GM12878 (cell line): ENCODE results near the gene CNKSR1. TPM values are rescaled to one million over a fixed set of nuclear protein-coding genes. Genes with fewer than 3 reads are reported as not detected.

Experiments used
- ATAC-seq: fragments of 200-7000 bp; cut with Tn5 transposase; 3 replicates; pipeline ENCODE4 v1.9.1; 2020; ENCODE audit warnings: mild to moderate bottlenecking, moderate library complexity
- BruUV-seq: library from RNA; stranded (reverse); fragments of 400-500 nt; replicated peaks from 2 replicates; lab custom pipeline; 2021; lab: Mats Ljungman, UMichigan
- CTCF ChIA-PET: fragments of 300-600 bp; sonication (Branson Sonifier 250); formaldehyde crosslinking; extraction: SDS; loops from one replicate; lab custom pipeline; 2021; ENCODE audit warnings: inconsistent platforms; lab: Yijun Ruan, JAX
- POLR2A ChIA-PET: fragments of 350-600 bp; formaldehyde crosslinking; extraction: SDS; loops from one replicate; lab custom pipeline; 2021; ENCODE audit warnings: inconsistent platforms; lab: Charles Lee
- RAD21 ChIA-PET: fragments of 300-600 bp; sonication (Branson Sonifier 250); formaldehyde crosslinking; loops from one replicate; lab custom pipeline; 2023; ENCODE audit warnings: antibody characterized with exemption; ENCODE audit not compliant: unreplicated experiment; lab: Charles Lee
- SMC1A ChIA-PET: fragments of 300-600 bp; sonication (Branson Sonifier 250); formaldehyde crosslinking; loops from one replicate; lab custom pipeline; 2023; ENCODE audit not compliant: unreplicated experiment, uncharacterized antibody; lab: Charles Lee
- DNase-seq: peaks from one replicate; pipeline ENCODE4 v3.0.0-alpha.2; 2011; ENCODE audit warnings: low read depth, low spot score
- FAIRE-seq: peaks from 3 replicates; lab custom pipeline; 2011; peaks lifted over from hg19 to GRCh38; lab: Jason Lieb, UNC
- H2AFZ ChIP-seq: 2 replicates; pipeline ENCODE4 v1.6.0; 2011; ENCODE audit warnings: low read depth, low read length, control low read depth; ENCODE audit not compliant: control insufficient read depth
- H3K27ac ChIP-seq: 2 replicates; pipeline ENCODE4 v1.5.1; 2011; ENCODE audit warnings: control low read depth; ENCODE audit not compliant: control insufficient read depth, insufficient read depth
- H3K27me3 ChIP-seq, 2 experiments: replicated peaks in 1 of 2; 2 replicates each; pipeline versions ENCODE4 v1.6.0 to v1.6.1; 2011; ENCODE audit warnings: low read length in 1 of 2; ENCODE audit not compliant: control insufficient read depth in 2 of 2, insufficient read depth in 2 of 2
- H3K36me3 ChIP-seq, 2 experiments: 2 replicates each; pipeline ENCODE4 v1.5.1; 2011; ENCODE audit warnings: low read length in 1 of 2; ENCODE audit not compliant: control insufficient read depth in 2 of 2, insufficient read depth in 2 of 2
- H3K4me1 ChIP-seq: 2 replicates; pipeline ENCODE4 v1.6.1; 2011; ENCODE audit warnings: mild to moderate bottlenecking, low read length, moderate library complexity, mixed read lengths; ENCODE audit not compliant: control insufficient read depth, insufficient read depth
- H3K4me2 ChIP-seq: 2 replicates; pipeline ENCODE4 v1.6.0; 2011; ENCODE audit warnings: control low read depth; ENCODE audit not compliant: control insufficient read depth, insufficient read depth
- H3K4me3 ChIP-seq: fragments of 200-600 bp; sonication (generic); 2 replicates; pipeline ENCODE4 v1.5.1; 2016
- H3K79me2 ChIP-seq: 2 replicates; pipeline ENCODE4 v1.6.0; 2011; ENCODE audit warnings: low read length; ENCODE audit not compliant: control insufficient read depth, insufficient read depth
- H3K9ac ChIP-seq: 2 replicates; pipeline ENCODE4 v1.8.0; 2011; ENCODE audit warnings: low read length, control low read depth, mixed read lengths; ENCODE audit not compliant: control insufficient read depth, insufficient read depth
- H3K9me3 ChIP-seq: replicated peaks from 3 replicates; pipeline ENCODE4 v1.5.1; 2011; ENCODE audit warnings: mild to moderate bottlenecking, low read length; ENCODE audit not compliant: control insufficient read depth, insufficient read depth
- H4K20me1 ChIP-seq: 2 replicates; pipeline ENCODE4 v1.6.0; 2011; ENCODE audit not compliant: control insufficient read depth, insufficient read depth
- CREB1 ChIP-seq: IDR thresholded peaks from 2 replicates; pipeline ENCODE4 v1.6.1; 2012; ENCODE audit warnings: low read depth, mild to moderate bottlenecking, inconsistent platforms
- HDAC2 ChIP-seq: fragments of 200-600 bp; sonication (generic); IDR thresholded peaks from 2 replicates; pipeline ENCODE4 v1.6.1; 2017
- IKZF1 ChIP-seq: fragments of 450-650 bp; conservative IDR thresholded peaks from 2 replicates; pipeline ENCODE4 v1.6.1; 2017; ENCODE audit warnings: antibody characterized with exemption, mild to moderate bottlenecking
- NR2C1 ChIP-seq: fragments of 450-650 bp; IDR thresholded peaks from 2 replicates; pipeline ENCODE4 v1.6.1; 2017; ENCODE audit warnings: antibody characterized with exemption, mild to moderate bottlenecking, moderate library complexity
- NRF1 ChIP-seq: conservative IDR thresholded peaks from 2 replicates; pipeline ENCODE4 v1.6.1; 2011; ENCODE audit warnings: mild to moderate bottlenecking, low read depth, low read length, improper control_type of control experiment
- SIN3A ChIP-seq: IDR thresholded peaks from 2 replicates; pipeline ENCODE4 v1.6.1; 2012; ENCODE audit warnings: low read depth, low read length, improper control_type of control experiment
- SMAD5 ChIP-seq: IDR thresholded peaks from 2 replicates; pipeline ENCODE4 v1.6.1; 2016; ENCODE audit warnings: antibody characterized with exemption, low read depth
- SPI1 ChIP-seq: IDR thresholded peaks from 2 replicates; pipeline ENCODE4 v1.6.1; 2011; ENCODE audit warnings: low read depth, mild to moderate bottlenecking, low read length, moderate library complexity, borderline replicate concordance; ENCODE audit not compliant: insufficient read depth
- TCF3 ChIP-seq: IDR thresholded peaks from 2 replicates; pipeline ENCODE4 v1.6.1; 2012; ENCODE audit warnings: low read depth, mild to moderate bottlenecking, low read length, borderline replicate concordance; ENCODE audit not compliant: insufficient read depth
- ZNF24 ChIP-seq: fragments of 450-650 bp; IDR thresholded peaks from 2 replicates; pipeline ENCODE4 v1.6.1; 2017; ENCODE audit warnings: antibody characterized with exemption, mild to moderate bottlenecking
- WGBS: methylation state at CpG from one replicate; pipeline ENCODE4 v1.1.6; 2016; ENCODE audit warnings: low lambda C conversion rate; ENCODE audit not compliant: insufficient replicate concordance, insufficient coverage; ENCODE audit errors: missing lambda C conversion rate; 5-methylcytosine and 5-hydroxymethylcytosine counted together
- in situ Hi-C: fragments of 300-500 bp; cut with MboI; formaldehyde crosslinking; loops from 9 replicates; pipeline ENCODE4 v1.14.3; 2018; ENCODE audit warnings: mixed read lengths
- intact Hi-C: fragments of 100-400 bp; cut with micrococcal nuclease; formaldehyde crosslinking; loops from one replicate; pipeline ENCODE4 v1.14.2; 2022; ENCODE audit not compliant: unreplicated experiment
- polyA plus RNA-seq, 11 experiments: library from polyadenylated mRNA; depleted of rRNA in 4 of 11; unstranded in 6 of 11; stranded (reverse) in 5 of 11; fragments of >200 nt; fragmentation: Nextera tagmentation in 4 of 11; fragmentation: Illumina TruSeq in 1 of 11; extraction: Ambion mirVana in 4 of 11; extraction: Trizol in 1 of 11; gene quantifications; 1 replicate in 1 of 11; 2 replicates in 10 of 11; pipeline versions ENCODE4 v1.2.1 to v1.2.3, GENCODE V29; 2011 to 2016; ENCODE audit warnings: inconsistent platforms in 2 of 11, missing spikeins in 2 of 11, low read depth in 1 of 11
- total RNA-seq, 4 experiments: library from RNA; depleted of rRNA in 3 of 4; stranded (reverse); fragments of >200 nt in 3 of 4; fragmentation: Illumina TruSeq in 1 of 4; extraction: Trizol in 1 of 4; gene quantifications; 2 replicates each; pipeline versions ENCODE4 v1.2.1 to v1.2.3, GENCODE V29; 2013 to 2021
- TF ChIP-seq, protein P1 (sequence below), 3 experiments: IDR thresholded peaks in 2 of 3; conservative IDR thresholded peaks in 1 of 3; 2 replicates each; pipeline ENCODE4 v1.5.1; 2011; ENCODE audit warnings: low read depth in 3 of 3, low read length in 3 of 3, mild to moderate bottlenecking in 3 of 3, control low read depth in 2 of 3, moderate library complexity in 2 of 3, inconsistent platforms in 1 of 3, mixed read lengths in 1 of 3; ENCODE audit not compliant: control insufficient read depth in 2 of 3, insufficient read depth in 1 of 3; ENCODE audit errors: extremely low read depth in 1 of 3
- TF ChIP-seq, protein P2 (sequence below): fragments of 450-650 bp; IDR thresholded peaks from 2 replicates; pipeline ENCODE4 v1.6.1; 2018; ENCODE audit warnings: borderline replicate concordance, mild to moderate bottlenecking; ENCODE audit not compliant: partially characterized antibody

The CNKSR1 gene
- total and polyA plus RNA-seq, 10 of the 15 experiments (the other 5 are each of a cell fraction or from before 2014, with no cell fraction given) = 0.06 to 1.2 (median 0.86) TPM

DNA sequence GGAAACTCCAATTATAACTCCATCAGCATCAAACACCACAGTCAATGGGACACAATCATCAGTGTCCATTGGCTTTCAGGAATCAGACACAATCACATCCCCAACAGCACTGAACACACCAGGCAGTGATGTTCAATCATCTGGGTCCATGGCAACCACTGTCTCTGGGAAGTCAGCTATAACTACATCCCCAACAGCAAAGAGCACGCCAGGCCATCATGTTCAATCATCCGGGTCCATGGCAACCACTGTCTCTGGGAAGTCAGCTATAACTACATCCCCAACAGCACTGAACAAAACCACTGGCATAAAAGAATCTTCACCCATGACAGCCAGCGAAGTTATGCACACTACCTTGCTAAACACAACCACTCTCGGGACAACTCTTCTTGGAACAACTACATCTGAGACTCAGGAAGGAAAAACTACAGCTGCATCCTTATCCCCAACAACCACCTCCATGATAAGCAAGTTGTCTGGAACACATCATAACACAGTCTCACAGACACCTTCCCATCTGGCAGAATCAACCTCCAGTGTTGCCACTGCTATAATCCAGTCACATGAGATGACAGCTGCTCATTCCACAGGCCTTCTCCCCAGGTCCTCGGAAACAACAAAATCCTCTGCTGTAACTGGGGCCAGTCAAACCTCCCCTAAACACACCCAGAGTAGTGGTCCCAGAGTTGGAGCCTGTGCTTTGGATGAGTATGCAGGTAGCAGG lies 33.0 kb downstream of the CNKSR1 start:
- ChIA-PET POLR2A (no interaction called here), RAD21 (no interaction called here), SMC1A (no interaction called here), CTCF (interaction anchor here (1.8 kb wide), 1 partner anchor 24 kb away, joined by 6 read pairs; the partner anchor contains the start of gene CEP85)
- no peak for TF ChIP-seq CREB1
- TF ChIP-seq ZNF24 = no peak
- DNase-seq (no peak), FAIRE-seq (no peak), ATAC-seq (no peak)
- 28% methylated on average over 5 of the region's 5 CpGs for WGBS
- Histone ChIP-seq H3K9me3 (no peaks in the 10 kb centered on the region), H3K27me3 (no peaks in the 10 kb centered on the region), H3K36me3 (no peaks in the 10 kb centered on the region), H3K79me2 (no peaks in the 10 kb centered on the region), H4K20me1 (no peaks in the 10 kb centered on the region), H3K4me3 (no peak overlapping the region), H3K27ac (no peak overlapping the region), H3K9ac (no peak overlapping the region), H2AFZ (no peak overlapping the region), H3K4me1 (no peaks in the 10 kb centered on the region), H3K4me2 (no peak overlapping the region)
- intact Hi-C loops (no loop called here), in situ Hi-C loops (no loop called here)
- BruUV-seq = no TSS peak

DNA sequence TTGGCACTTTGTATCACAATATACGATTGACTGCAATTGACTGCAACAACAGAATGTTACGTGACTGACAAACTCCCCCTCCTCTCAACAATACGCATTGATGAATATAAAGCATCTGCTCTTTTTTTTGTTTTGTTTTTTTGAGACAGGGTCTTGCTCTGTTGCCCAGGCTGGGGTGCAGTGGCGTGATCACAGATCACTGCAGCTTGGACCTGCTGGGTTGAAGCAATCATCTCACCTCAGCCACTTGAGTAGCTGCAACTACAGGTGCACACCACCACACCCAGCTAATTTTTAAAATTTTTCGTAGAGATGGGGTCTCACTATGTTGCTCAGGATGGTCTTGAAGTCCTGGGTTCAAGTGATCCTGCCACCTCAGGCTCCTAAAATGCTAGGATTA lies 35.4 kb downstream of the CNKSR1 start:
- intact Hi-C loops = no loop called here
- DNase-seq = no peak
- Histone ChIP-seq H3K27me3 (no peaks in the 10 kb centered on the region), H2AFZ (no peak overlapping the region), H3K4me2 (no peak overlapping the region), H3K9ac (no peak overlapping the region), H4K20me1 (no peaks in the 10 kb centered on the region), H3K27ac (no peak overlapping the region), H3K9me3 (no peaks in the 10 kb centered on the region), H3K4me3 (no peak overlapping the region), H3K79me2 (no peaks in the 10 kb centered on the region), H3K4me1 (no peaks in the 10 kb centered on the region), H3K36me3 (no peaks in the 10 kb centered on the region)
- in situ Hi-C loops = no loop called here
- ChIA-PET RAD21 (no interaction called here), POLR2A (no interaction called here), CTCF (interaction anchor here (1.4 kb wide), 1 partner anchor 205 kb away, joined by 4 read pairs; no protein-coding TSS in a partner anchor), SMC1A (interaction anchor here (0.6 to 1.0 kb wide), 2 partner anchors 8 to 9 kb away, joined by 3 read pairs; no protein-coding TSS in a partner anchor)
- no peak for ATAC-seq
- no peak for FAIRE-seq
- BruUV-seq = no TSS peak
- WGBS = 30% methylated on average over 5 of the region's 5 CpGs
- no peak for TF ChIP-seq NR2C1
- no peak for TF ChIP-seq SIN3A
- no peak for TF ChIP-seq IKZF1
- TF ChIP-seq HDAC2 = no peak
- TF ChIP-seq NRF1 = no peak
- TF ChIP-seq, protein P1, sequence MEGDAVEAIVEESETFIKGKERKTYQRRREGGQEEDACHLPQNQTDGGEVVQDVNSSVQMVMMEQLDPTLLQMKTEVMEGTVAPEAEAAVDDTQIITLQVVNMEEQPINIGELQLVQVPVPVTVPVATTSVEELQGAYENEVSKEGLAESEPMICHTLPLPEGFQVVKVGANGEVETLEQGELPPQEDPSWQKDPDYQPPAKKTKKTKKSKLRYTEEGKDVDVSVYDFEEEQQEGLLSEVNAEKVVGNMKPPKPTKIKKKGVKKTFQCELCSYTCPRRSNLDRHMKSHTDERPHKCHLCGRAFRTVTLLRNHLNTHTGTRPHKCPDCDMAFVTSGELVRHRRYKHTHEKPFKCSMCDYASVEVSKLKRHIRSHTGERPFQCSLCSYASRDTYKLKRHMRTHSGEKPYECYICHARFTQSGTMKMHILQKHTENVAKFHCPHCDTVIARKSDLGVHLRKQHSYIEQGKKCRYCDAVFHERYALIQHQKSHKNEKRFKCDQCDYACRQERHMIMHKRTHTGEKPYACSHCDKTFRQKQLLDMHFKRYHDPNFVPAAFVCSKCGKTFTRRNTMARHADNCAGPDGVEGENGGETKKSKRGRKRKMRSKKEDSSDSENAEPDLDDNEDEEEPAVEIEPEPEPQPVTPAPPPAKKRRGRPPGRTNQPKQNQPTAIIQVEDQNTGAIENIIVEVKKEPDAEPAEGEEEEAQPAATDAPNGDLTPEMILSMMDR (IDR thresholded peaks at IDR 0.05 in 2 of 3, conservative IDR thresholded peaks at IDR 0.05 in 1 of 3; ENCODE audit: control insufficient read depth in 2 of 3, extremely low read depth in 1 of 3, insufficient read depth in 1 of 3, low read depth in 3 of 3, low read length in 3 of 3) = no peak
- TF ChIP-seq TCF3 = no peak
- TF ChIP-seq, protein P2, sequence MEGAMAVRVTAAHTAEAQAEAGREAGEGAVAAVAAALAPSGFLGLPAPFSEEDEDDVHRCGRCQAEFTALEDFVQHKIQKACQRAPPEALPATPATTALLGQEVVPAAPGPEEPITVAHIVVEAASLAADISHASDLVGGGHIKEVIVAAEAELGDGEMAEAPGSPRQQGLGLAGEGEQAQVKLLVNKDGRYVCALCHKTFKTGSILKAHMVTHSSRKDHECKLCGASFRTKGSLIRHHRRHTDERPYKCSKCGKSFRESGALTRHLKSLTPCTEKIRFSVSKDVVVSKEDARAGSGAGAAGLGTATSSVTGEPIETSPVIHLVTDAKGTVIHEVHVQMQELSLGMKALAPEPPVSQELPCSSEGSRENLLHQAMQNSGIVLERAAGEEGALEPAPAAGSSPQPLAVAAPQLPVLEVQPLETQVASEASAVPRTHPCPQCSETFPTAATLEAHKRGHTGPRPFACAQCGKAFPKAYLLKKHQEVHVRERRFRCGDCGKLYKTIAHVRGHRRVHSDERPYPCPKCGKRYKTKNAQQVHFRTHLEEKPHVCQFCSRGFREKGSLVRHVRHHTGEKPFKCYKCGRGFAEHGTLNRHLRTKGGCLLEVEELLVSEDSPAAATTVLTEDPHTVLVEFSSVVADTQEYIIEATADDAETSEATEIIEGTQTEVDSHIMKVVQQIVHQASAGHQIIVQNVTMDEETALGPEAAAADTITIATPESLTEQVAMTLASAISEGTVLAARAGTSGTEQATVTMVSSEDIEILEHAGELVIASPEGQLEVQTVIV = no peak
- TF ChIP-seq SPI1 = no peak
- no peak for TF ChIP-seq SMAD5
